Loucy (cell line): Measurements from ENCODE around the gene NAP1L1.

ENCODE experiments used
- H2AFZ ChIP-seq: fragments of 200-600 bp; sonication (generic); 2 replicates; pipeline ENCODE4 v1.6.0; 2016; ENCODE audit warnings: antibody characterized with exemption, mild to moderate bottlenecking, low read length, moderate library complexity
- H3F3A ChIP-seq: fragments of 200-600 bp; 2 replicates; pipeline ENCODE4 v1.6.0; 2016; ENCODE audit warnings: antibody characterized with exemption, low read depth, mild to moderate bottlenecking
- H3K27me3 ChIP-seq: fragments of 200-600 bp; sonication (generic); 2 replicates; pipeline ENCODE4 v1.6.1; 2014; ENCODE audit warnings: low read length, mild to moderate bottlenecking; ENCODE audit not compliant: insufficient read depth, poor library complexity, severe bottlenecking
- H3K36me3 ChIP-seq: fragments of 200-600 bp; sonication (generic); 2 replicates; pipeline ENCODE4 v1.6.1; 2016; ENCODE audit warnings: low read length; ENCODE audit not compliant: insufficient read depth
- H3K4me1 ChIP-seq: fragments of 200-600 bp; sonication (generic); 2 replicates; pipeline ENCODE4 v1.5.1; 2014; ENCODE audit warnings: low read length, mild to moderate bottlenecking; ENCODE audit not compliant: insufficient read depth, poor library complexity, severe bottlenecking
- H3K4me2 ChIP-seq: fragments of 200-600 bp; sonication (generic); 2 replicates; pipeline ENCODE4 v1.6.0; 2014; ENCODE audit warnings: antibody characterized with exemption, low read length, low read depth, mild to moderate bottlenecking; ENCODE audit not compliant: poor library complexity, severe bottlenecking
- H3K4me3 ChIP-seq: fragments of 200-600 bp; sonication (generic); 2 replicates; pipeline ENCODE4 v1.5.1; 2014; ENCODE audit warnings: low read length, mild to moderate bottlenecking, mixed read lengths; ENCODE audit not compliant: poor library complexity, severe bottlenecking
- H3K79me2 ChIP-seq: fragments of 200-600 bp; sonication (generic); 2 replicates; pipeline ENCODE4 v1.6.1; 2014; ENCODE audit warnings: low read length; ENCODE audit not compliant: insufficient read depth
- H3K9ac ChIP-seq: fragments of 200-600 bp; sonication (generic); 2 replicates; pipeline ENCODE4 v1.6.0; 2014; ENCODE audit warnings: mild to moderate bottlenecking, low read depth, low read length, moderate library complexity; ENCODE audit not compliant: poor library complexity, severe bottlenecking
- H3K9me2 ChIP-seq: fragments of 200-600 bp; sonication (generic); replicated peaks from 2 replicates; pipeline ENCODE4 v1.6.1; 2016; ENCODE audit warnings: low read depth, low read length, mixed read lengths
- H3K9me3 ChIP-seq: fragments of 200-600 bp; sonication (generic); 2 replicates; pipeline ENCODE4 v1.6.1; 2014; ENCODE audit warnings: mild to moderate bottlenecking, antibody characterized with exemption, low read length, low read depth; ENCODE audit not compliant: insufficient read depth
- H4K20me1 ChIP-seq: fragments of 200-600 bp; sonication (generic); 2 replicates; pipeline ENCODE4 v1.6.0; 2014; ENCODE audit warnings: antibody characterized with exemption, low read length, mild to moderate bottlenecking; ENCODE audit not compliant: insufficient read depth, poor library complexity, severe bottlenecking
- EZH2phosphoT487 ChIP-seq: fragments of 200-600 bp; IDR thresholded peaks from 2 replicates; pipeline ENCODE4 v1.6.1; 2018; ENCODE audit warnings: antibody characterized with exemption, mild to moderate bottlenecking, moderate library complexity, borderline replicate concordance
- TF ChIP-seq, protein P1 (sequence below): fragments of 200-600 bp; sonication (generic); conservative IDR thresholded peaks from 2 replicates; pipeline ENCODE4 v1.5.1; 2014; ENCODE audit warnings: mild to moderate bottlenecking, antibody characterized with exemption, low read length

The NAP1L1 gene

GRCh38 chr12:76060111-76060510 is 24.4 kb downstream of the NAP1L1 start:
- Histone ChIP-seq H3K4me1 (no peaks in the 10 kb centered on the region), H3K79me2 (peaks cover 53% of the 10 kb centered on the region), H4K20me1 (peaks cover 66% of the 10 kb centered on the region), H3F3A (peaks cover 5% of the 10 kb centered on the region; the same call in 1 of the 2 replicates), H3K36me3 (peaks cover 100% of the 10 kb centered on the region), H3K9me3 (peaks cover 7% of the 10 kb centered on the region), H3K9ac (no peak overlapping the region), H3K4me3 (no peak overlapping the region), H3K9me2 (no peaks in the 10 kb centered on the region), H2AFZ (no peak overlapping the region), H3K27me3 (no peaks in the 10 kb centered on the region), H3K4me2 (no peak overlapping the region)
- TF ChIP-seq, protein P1, sequence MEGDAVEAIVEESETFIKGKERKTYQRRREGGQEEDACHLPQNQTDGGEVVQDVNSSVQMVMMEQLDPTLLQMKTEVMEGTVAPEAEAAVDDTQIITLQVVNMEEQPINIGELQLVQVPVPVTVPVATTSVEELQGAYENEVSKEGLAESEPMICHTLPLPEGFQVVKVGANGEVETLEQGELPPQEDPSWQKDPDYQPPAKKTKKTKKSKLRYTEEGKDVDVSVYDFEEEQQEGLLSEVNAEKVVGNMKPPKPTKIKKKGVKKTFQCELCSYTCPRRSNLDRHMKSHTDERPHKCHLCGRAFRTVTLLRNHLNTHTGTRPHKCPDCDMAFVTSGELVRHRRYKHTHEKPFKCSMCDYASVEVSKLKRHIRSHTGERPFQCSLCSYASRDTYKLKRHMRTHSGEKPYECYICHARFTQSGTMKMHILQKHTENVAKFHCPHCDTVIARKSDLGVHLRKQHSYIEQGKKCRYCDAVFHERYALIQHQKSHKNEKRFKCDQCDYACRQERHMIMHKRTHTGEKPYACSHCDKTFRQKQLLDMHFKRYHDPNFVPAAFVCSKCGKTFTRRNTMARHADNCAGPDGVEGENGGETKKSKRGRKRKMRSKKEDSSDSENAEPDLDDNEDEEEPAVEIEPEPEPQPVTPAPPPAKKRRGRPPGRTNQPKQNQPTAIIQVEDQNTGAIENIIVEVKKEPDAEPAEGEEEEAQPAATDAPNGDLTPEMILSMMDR = no peak
- no peak for TF ChIP-seq EZH2phosphoT487

DNA sequence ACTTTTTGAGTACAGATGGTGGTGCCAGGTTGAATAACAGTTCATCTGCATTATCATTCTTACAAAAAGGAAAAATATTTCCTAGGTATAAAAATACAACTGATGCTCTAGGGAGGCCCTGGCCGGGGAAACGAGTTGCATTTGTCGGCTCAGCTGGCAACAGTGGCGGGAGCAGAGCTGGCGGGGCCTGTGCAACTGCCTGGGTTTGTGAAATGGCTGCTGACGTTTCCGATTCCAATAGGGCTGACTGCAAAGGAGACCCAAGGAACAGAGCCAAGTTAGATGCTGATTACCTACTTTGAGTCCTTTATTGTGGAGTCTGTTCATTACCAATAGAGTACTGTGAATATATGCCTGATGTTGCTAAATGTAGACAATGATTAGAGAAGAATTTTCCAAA is 27.2 kb downstream of the NAP1L1 start:
- no peak for TF ChIP-seq EZH2phosphoT487
- TF ChIP-seq, protein P1 = no peak
- Histone ChIP-seq H2AFZ (no peak overlapping the region), H3K79me2 (peaks cover 25% of the 10 kb centered on the region), H3K4me1 (no peaks in the 10 kb centered on the region), H3K4me3 (no peak overlapping the region), H3K4me2 (no peak overlapping the region), H3K9me3 (no peaks in the 10 kb centered on the region), H3K9ac (no peak overlapping the region), H3K27me3 (no peaks in the 10 kb centered on the region), H3K36me3 (peaks cover 100% of the 10 kb centered on the region), H3F3A (no peaks in the 10 kb centered on the region), H3K9me2 (no peaks in the 10 kb centered on the region), H4K20me1 (peaks cover 39% of the 10 kb centered on the region)

DNA sequence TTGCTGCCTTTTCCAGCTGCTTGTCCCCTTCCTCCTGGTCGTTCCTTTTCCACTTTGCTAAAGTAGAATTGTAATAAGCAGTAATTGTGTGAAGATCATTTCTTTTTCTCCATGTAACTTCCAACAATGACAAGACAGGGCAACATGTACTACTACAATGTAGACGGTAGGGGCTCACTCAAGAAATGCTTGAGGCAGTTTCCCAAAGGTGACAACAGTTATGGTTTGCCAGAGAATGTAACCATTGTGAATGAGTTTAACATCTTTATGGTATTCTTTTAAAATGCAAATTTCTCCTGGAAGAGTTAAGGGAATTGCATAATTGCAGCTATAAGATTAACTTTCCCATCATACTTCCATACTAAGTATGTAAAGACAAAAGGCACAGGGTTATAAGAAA is 29.1 kb downstream of the NAP1L1 start:
- Histone ChIP-seq H3K4me3 (no peak overlapping the region), H3K9me2 (no peaks in the 10 kb centered on the region), H3K4me1 (no peaks in the 10 kb centered on the region), H3K9me3 (no peaks in the 10 kb centered on the region), H2AFZ (no peak overlapping the region), H3K4me2 (no peak overlapping the region), H3K27me3 (no peaks in the 10 kb centered on the region), H3K79me2 (peaks cover 8% of the 10 kb centered on the region), H3F3A (no peaks in the 10 kb centered on the region), H3K9ac (no peak overlapping the region), H4K20me1 (peaks cover 19% of the 10 kb centered on the region), H3K36me3 (peaks cover 99% of the 10 kb centered on the region)
- TF ChIP-seq, protein P1 = no peak
- TF ChIP-seq EZH2phosphoT487 = no peak
